ENCODE results near the gene ESYT2.

Gene ESYT2

DNA sequence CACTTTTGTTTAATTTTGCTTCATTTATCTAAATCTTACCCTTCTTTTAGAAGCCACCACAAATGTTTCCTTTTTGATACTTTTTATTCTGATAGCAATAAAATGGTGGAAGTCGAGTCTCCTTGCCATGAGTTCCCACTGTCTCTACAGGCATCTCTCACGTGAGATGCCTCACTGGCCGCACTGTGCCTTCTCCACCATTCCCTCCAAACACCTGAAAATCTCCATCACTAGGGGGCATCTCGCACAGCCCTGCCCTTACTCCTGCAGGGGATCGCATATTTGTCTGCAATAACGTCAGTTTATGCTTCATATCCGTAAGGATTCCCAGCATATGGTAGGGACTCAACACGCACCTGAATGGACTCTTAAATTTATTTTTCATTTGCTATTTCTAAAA is 68.4 kb downstream of the ESYT2 start:
- DNase-seq = no peak

DNA sequence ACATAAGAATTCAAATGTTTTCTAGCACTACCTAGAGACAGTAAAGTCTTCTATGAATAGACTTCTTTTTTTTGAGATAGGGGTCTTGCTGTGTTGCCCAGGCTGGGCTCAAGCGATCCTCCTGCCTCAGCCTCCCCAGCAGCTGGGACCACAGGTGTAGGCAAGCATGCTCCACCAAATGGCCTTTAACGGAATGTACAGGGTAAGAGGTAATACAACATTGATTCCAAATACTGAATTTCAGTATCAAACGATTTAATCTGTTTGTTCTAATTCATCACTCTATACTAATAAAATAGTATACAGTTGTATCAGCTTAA is 68.9 kb downstream of the ESYT2 start:
- DNase-seq = no peak

DNA sequence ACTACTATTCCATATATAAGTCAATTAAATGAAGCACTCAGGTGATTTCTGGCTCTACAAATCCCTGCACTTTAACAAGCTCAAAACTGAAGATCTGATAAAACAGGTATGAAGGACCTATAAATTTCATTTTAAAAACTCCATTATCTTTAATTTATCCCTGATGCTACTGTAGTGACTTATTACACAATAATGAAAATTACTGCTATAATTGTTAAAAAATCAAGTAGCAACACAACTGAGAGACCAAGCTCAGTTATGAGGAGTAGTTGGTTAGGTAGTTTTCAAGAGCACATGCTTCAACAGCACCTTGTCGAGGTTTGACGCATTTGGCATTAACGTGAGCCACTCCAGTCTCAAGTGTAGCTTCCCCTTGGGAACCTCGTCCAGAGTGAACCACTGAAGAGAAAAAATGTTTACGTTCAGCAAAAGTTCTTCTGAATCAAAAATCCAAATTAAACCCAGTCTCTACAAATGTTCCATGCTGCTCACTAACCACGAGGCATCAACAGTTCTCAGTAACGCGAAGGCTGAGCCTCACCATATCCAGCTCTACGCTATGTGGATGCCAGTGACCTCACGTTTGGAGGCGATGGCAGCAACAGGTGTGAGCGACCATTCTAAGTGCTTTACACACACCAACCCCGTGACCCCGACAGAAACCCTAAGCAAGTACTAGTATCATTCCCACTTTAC is 69.4 kb downstream of the ESYT2 start:
- no peak for DNase-seq

DNA sequence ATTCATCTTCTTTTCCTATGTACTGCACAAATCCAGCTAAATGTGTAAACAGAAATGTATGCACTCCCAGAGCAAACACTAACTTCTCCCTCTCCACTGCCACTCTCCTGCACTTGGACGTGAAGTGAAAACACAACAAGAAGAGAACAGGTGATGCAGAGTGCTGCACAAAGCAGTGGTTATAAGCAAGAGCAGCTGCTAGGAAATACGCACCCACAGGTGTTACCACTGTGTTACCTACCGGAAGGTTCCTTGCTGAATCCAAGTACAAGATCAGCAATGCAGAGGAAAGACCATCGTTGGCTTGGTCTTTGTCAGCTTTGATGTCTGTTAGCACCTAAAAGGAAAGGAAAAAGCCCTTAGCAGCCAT is 70.1 kb downstream of the ESYT2 start:
- DNase-seq = no peak

DNA sequence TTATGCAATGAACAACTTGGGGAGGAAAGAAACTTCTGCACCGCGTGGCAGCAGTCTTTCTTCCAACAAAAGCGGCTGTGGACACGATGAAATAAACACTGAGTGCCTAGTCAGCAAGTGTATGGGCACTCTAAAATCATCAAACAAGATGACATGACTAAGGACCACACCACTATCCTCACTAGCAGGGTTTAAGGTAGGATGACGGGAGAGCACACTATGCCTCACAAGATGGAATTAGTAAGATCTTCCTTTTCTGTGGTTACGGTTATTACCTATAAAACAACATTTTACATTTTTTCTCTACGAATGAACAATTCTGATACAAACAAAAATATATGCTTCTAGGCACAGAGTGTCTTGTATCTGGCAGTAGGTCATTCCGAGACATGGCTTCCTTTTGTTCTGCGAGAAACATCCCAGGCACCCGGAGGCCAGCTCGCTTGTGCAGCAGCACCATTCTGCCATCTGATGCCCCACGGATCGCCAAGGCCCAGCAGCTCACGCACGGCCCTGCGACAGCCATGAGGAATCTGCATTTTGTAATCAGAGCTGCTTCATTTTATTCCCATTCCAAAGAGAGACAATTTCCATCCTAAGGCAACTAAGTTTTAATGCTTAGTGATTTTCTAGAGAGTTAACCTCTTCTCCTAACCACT is 70.6 kb downstream of the ESYT2 start:
- no peak for DNase-seq

DNA sequence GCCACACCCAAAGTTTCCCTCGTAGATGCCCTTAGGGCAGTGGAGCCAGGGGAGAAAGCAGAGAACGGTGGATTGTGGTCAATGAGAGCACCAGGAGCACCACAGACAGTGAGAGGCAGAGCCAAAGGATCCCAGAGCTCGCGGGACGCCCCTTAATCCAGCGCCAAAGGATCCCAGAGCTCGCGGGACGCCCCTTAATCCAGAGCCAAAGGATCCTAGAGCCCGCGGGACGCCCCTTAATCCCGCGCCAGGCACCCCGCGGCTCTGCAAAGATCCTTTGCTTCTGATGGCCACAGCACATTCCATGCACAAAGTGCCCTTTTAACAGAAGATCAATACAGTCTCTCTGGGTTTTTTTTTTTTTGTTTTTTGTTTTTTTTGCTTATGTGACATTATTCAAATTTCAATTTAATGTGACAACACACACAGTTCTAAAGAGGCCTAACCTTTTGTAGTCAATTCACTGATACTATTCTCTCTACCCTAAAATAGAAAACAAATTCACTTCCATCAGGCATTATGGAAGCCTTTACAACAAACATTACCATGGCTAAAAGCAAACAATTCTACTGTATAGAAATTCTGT is 71.8 kb downstream of the ESYT2 start:
- no peak for DNase-seq

DNA sequence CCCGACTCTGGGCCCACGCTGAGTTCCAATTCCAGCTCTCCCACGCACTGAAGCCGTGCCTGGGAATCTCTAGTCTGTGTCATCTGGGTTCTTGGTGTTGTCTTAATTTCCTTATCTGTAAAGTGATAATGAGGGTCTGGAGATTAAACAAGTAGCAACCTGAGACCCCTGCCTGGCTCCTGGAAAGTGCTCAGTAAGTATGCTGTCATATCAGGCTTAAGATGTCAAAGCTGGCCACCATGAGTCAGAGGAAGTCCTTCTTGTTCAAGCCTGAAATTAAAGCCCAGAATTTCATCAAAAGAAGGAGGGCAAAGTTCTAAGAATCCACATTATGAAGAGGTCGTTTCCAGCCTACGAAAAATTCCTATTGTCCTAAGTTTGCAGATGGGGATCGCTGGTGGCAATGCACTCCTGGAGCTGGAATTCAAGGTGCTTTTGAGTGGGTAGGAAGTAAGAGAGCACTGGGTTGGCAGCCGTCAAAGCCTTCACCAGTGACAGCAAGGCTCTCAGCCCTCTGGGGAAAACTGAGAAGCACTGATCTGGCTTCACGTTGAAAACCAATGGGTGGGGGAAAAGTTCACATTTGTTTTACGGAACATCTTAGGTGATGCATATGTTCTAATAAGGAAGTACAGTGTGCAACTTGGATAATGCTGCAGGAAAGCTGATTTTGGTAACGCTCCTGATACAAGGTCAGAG is 74.4 kb downstream of the ESYT2 start:
- DNase-seq = no peak

DNA sequence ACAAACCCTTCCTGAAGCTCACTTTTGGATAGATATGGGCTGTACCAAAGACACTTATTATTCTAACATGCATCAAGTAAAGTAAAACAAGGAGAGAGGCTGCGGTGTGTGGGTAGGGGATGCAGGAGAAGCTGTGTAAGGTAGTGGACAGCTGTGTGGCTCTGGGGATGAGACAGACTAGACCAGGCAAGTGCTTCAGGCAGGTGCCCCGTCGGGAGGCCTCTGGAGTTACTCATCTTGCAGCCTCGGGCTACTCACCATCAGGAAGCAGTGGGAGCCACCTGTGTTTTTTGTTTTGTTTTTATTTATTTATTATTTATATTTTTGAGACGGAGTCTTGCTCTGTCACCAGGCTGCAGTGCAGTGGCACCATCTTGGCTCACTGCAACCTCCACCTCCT is 75.4 kb downstream of the ESYT2 start:
- DNase-seq = no peak

DNA sequence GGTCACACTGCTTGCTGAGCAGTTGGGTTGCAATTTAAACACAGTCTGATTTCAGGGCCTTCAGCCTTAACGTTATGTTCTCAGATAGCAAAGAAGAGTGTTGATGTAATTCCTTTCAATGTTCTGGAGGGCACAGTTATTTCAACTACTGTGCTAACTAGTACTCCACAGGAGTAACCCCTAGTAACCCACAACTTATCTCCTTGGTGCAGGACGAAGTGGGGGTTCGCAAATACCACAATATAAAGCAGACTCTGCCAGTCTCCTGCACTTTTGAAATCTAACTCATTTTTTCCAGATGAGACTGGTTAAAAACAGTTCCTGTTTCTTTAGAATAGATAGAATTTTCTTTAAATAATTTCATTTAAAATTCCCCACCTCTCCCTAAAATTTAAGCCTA is 77.6 kb downstream of the ESYT2 start:
- no peak for DNase-seq

DNA sequence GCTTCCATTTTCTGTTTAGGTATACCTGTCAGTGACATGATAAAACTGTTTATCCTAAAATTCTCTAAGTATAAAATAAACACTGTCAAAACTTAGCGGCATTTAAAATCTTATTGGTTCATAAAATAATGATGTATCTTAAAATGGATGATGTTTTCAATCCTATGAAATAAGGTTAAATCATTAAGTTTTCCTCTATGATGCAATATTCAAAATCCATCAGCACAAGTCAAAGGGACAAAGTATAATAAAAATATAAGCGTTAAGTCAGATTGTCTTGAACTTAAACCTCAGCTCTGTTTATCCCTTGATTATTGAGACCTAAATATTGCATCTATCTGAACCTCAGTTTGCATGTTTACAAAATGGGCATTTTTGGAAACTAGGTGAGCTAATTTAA is 78.1 kb downstream of the ESYT2 start:
- no peak for DNase-seq

DNA sequence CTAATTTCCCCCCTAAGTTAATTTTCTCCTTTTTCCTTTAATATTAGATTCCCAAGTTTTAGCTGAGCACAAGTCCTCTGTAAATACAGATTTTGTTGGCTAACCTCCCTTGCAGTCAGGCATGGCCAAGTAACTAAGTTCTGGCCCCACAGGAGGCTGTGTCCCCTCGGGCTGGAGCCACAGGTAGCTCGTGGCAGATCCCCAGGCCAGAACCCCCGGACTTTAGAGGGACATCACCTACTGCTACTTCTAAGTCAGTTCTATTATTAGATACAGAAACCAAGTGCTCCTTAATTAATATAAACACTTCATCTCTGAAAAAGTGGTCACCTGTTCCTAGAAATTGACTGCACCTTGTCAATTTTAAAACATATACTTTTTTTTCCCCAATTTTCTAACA is 78.6 kb downstream of the ESYT2 start:
- DNase-seq = no peak

DNA sequence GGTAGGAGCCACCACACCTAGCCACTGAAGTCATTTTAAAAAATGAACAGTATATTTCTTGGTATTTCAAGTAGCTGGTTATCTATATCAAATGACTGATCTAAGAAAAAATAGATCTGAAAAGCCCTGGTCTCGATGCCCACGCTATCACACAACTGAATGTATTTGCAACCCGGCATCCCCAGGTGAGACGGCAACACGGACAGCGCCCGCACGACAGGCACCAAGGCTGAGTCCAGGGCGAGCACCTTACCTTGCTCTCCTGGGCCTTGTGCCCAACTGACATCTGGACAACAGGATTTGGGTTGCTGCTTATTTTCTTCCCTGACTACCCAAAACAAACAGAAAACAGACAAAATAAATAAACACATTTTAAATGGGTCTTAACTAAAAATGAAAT is 79.9 kb downstream of the ESYT2 start:
- DNase-seq = no peak

DNA sequence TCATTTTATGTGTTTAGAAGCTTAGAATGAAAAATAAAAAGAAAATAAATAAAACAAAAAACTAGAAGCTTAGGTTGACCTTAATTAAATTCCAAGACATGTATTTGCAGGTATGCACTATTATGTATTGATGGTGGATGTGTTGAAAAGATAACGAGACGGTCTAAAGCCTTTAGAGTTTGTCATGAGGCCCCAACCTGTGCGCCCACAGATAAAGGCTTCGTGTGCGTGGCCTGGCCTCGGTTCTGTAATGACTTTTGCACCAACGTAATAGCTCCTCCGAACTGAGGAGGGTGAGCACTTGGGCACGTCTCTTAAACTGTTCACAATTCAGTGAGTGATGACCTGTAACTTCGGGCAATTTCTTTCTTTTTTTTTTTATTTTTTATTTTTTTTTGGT is 81.0 kb downstream of the ESYT2 start:
- no peak for DNase-seq

DNA sequence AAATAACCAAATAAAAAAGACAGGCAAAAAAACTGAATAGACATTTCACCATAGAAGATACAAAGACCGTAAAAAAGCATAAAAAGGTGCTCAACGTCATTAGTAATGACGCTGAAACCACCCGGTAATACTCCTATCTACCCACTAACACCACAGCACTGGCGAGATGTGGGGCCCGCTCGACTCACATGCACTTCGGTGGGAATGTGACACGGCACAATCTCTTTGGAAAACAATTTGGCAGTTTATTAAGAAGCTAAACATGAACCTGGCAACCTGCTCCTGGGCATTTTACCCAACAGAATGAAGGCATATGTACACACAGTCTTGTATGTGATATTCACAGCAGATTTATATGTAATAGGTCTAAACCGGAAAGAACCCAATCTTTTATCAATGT is 81.9 kb downstream of the ESYT2 start:
- no peak for DNase-seq

DNA sequence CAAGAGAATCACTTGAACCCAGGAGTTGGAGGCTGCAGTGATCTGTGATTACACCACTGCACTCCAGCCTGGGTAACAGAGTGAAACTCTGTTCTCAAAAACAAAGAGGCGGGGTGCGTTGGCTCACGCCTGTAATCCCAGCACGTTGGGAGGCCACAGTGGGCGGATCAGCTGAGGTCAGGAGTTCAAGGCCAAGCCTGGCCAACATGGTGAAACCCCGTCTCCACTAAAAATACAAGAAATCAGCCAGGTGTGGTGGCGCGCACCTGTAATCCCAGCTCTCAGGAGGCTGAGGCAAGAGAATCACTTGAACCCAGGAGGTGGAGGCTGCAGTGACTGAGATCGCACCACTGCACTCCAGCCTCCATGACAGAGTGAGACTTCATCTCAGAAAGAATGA is 82.4 kb downstream of the ESYT2 start:
- no peak for DNase-seq

DNA sequence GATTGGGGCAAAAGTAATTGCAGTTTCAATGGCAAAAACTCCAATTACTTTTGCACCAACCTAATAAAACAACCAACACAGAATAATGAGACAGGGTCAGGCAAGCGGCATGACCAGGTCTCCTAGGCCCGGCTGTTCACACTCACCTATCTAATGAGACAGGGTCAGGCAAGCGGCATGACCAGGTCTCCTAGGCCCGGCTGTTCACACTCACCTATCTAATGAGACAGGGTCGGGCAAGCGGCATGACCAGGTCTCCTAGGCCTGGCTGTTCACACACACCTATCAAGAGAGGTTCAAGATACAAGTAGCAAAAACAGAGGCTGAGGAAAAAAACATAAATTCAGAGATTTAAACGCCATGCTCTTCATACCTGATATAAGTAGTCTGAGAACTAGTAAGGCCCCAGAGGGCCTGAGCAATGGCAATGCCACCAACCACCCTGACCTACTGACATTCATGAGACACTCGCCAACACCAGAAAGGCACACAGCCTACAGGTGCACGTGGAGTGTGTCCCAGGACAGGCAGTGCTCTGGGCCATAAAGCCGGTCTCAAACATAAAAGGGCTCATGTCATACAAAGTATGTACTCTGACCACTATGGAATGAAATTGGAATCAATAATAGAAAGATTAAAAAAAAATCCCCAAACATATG is 84.1 kb downstream of the ESYT2 start:
- no peak for DNase-seq

DNA sequence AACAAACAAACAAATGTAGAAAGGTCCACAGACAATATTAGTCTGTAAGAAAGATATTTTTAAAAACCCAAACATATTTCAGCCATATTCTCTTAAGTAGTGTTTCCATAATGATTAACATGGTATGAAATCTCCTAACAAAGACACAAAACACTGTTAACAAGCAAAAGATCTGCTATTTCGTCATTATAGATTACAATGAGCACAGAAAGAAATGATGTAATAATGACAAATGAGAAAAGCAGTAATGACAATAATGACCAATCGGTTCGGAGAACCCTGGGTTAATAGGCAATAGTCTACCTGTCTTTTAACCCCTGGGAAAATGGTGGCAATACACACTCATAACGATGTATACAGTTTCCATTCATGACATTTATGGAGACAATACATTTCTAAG is 85.2 kb downstream of the ESYT2 start:
- DNase-seq = no peak

DNA sequence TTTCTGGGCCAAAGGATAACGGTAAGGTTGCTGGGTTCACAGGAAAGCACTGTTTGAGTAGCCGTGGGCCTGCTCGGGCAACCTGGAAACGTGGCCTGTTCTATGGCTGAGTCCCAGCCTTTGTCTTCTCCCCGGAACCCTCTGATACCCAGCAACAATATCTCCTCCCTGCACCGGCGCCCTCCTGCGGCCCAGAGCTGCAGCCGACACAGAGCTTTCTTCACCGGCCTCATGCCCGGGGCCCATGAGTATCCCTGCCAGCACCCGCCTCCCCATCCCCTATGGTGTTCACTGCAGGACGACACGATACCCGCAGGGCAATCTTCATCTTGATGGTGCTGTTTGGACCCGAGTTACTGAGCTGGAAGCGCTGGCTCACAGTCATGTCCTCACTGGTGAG is 86.1 kb downstream of the ESYT2 start:
- no peak for DNase-seq

DNA sequence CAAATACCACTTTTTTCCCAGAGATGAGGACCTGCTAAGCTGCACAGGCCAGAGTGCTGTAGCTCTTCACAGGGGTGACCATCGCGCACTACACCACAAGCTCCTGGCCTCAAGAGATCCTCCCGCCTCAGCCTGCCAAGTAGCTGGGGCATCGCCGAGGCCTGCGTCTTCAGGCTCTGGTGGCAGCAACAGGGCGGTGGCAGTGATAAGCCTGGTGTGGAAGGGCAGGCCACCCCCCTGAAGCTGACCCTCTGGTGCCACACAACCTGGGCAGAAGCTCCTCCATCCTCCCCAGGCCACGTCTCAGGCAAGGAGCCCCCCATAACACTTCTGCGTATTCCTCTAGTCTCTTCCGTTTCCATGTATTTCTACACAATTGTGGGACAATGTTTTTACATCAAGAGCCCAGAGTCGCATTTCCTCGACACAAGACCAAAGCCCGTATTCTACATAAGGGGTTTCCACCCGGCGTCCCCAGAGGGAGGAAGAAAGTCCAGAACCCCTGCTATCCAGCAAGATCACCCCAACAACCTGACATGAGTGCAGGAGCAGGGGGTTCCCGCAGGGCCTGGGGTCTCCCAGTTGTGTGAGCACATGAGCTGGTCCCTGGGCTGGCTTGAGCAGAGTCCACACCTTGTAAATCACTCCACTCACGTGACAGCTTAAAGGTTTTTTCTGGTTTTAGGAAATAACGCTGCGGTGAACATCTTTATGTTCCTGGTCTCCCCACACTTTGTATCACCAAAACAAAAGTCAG is 87.1 kb downstream of the ESYT2 start:
- no peak for DNase-seq

DNA sequence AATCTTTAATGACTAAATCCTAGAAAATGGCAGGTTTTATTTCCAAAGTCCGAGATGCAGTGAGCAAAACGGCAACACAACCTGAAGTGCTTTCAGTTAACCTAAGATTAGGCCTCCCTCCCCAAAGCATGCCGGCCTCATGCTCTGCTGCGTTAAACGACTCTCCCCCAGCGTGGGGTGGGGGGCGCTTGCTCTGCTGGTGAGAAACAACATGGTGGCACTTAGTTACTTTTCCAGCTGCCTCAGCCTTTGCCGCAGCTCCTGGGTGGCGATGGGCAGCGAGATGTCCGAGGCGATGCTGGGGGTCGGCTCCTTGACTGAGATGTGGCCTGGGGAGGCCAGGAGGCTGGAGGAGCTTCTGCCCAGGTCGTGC is 88.0 kb downstream of the ESYT2 start:
- no peak for DNase-seq

DNA sequence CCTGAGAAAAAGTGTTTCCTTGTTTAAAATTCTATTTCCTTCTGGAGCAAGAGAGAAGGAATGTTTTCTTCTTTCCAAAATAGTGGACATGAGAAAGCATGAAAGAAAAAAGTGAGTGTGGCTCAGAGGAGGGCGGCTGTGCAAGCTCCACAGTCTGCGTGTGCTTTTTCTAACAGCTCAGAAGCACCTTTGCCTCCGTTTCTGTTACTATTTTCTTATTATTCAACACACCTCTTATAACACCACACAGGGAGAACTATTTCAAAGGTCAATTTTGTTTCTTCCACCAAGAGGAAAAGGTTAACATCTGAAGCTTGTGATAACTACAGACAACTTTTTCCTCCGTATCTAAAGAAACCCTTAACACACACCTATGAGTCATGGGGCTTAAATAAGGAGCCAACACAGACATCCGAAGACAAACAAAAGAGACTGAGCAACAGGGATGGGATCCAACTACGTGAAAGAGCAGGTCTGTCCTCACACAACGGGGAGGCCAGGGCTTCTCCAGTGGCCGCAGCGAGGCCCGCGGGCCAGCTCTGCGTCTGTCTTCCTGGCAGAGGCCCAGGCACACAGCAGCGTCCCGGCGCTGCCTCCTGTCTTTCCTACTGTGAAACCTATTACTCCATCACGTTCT is 88.5 kb downstream of the ESYT2 start:
- no peak for DNase-seq

DNA sequence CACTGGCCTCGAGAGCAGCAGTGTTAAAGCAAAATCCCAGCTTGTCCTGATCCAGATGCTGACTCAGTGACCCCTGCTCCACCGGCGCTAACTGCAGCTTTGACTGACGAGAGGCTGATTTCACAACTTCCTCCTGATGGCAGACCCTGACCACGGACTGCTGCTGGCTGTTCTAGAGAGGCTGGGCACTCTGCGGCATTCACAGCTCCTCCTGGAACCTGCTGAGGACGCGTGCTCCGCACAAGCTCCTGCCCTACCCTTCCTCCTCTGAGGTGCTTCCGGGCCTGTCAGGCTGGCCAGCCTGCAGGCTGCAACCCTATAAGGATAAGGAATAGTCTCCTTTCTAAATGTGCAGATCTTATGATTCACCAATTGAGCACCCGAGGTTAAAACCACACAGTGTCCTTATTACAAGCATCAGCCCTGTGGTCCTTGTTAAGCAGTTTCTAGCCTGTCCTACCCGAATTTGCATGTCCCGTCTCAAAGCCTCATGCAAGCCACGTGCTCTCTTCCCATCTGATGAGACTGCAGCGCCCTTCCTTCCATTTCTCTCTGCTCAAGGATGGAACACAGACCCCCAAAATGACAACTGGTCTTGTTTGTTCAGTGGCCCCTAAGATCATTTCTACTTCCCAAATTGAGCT is 89.2 kb downstream of the ESYT2 start:
- no peak for DNase-seq

Data from SW 1271 (cell line).